Activated naive CD4-positive, alpha-beta T cell treated with anti-CD3 and anti-CD28 coated beads, Interleukin-2, amount 50 U/mL, for 72 hours (primary cell): Measurements from ENCODE around the gene TCF25. TPM values are rescaled to one million over a fixed set of nuclear protein-coding genes. Genes with fewer than 3 reads are reported as not detected.

ENCODE experiments used
- ATAC-seq, 2 donors: fragments of 150-1000 bp; cut with Tn5 transposase; 2 replicates each; pipeline ENCODE4 v1.10.0; 2021; ENCODE audit warnings: mild to moderate bottlenecking in 2 of 2, moderate library complexity in 2 of 2
- DNase-seq, 2 donors: peaks; one replicate each; pipeline ENCODE4 v3.0.0; 2021 to 2022; ENCODE audit warnings: low spot score in 2 of 2
- H3K27ac Mint-ChIP-seq, 2 donors: one replicate each; pipeline ENCODE4 v1.8.0; 2022; ENCODE audit warnings: mild to moderate bottlenecking in 2 of 2, mixed read lengths in 2 of 2
- H3K36me3 Mint-ChIP-seq, 2 donors: one replicate each; pipeline ENCODE4 v1.8.0; 2022; ENCODE audit warnings: mixed read lengths in 2 of 2
- H3K9me3 Mint-ChIP-seq, 2 donors: one replicate each; pipeline ENCODE4 v1.8.0; 2022; ENCODE audit warnings: mixed read lengths in 2 of 2
- total RNA-seq, 2 donors: library from RNA; stranded (reverse); gene quantifications; one replicate each; pipeline ENCODE4 v1.2.3, GENCODE V29; 2022

TCF25 gene
- total RNA-seq, 2 donors from 2014 or later = 167 to 235 TPM

GRCh38 chr16:89892055-89892630 lies 18.8 kb downstream of the TCF25 start:
- Mint-ChIP-seq H3K36me3 (peaks cover 0 to 9% of the 10 kb centered on the region in 2 donors), H3K27ac (peak overlapping the region in 1 of 2 donors; percentile 65), H3K9me3 (no peaks in the 10 kb centered on the region)
- no peak for ATAC-seq
- DNase-seq = no peak

- H3K9me3 Mint-ChIP-seq = no peaks in the 10 kb centered on the region
- H3K36me3 Mint-ChIP-seq = peaks cover 0 to 4% of the 10 kb centered on the region in 2 donors
- DNase-seq (no peak), ATAC-seq (no peak)
- no peak overlapping the region for H3K27ac Mint-ChIP-seq
Measured at GRCh38 chr16:89892635-89893034, 19.2 kb downstream of the TCF25 start.

- no peak overlapping the region for H3K27ac Mint-ChIP-seq
- H3K36me3 Mint-ChIP-seq = peaks cover 0 to 4% of the 10 kb centered on the region in 2 donors
- no peak for DNase-seq
- no peaks in the 10 kb centered on the region for H3K9me3 Mint-ChIP-seq
- ATAC-seq = no peak
Measured at GRCh38 chr16:89893642-89894548, 20.5 kb downstream of the TCF25 start.

- ATAC-seq = no peak
- no peaks in the 10 kb centered on the region for H3K9me3 Mint-ChIP-seq
- no peak overlapping the region for H3K27ac Mint-ChIP-seq
- H3K36me3 Mint-ChIP-seq = peaks cover 0 to 6% of the 10 kb centered on the region in 2 donors
- DNase-seq = no peak
Measured at GRCh38 chr16:89895482-89896250, 22.3 kb downstream of the TCF25 start.

GRCh38 chr16:89897204-89897603 lies 23.8 kb downstream of the TCF25 start:
- DNase-seq (no peak), ATAC-seq (no peak)
- Mint-ChIP-seq H3K9me3 (no peaks in the 10 kb centered on the region), H3K27ac (no peak overlapping the region), H3K36me3 (peaks cover 0 to 6% of the 10 kb centered on the region in 2 donors)

GRCh38 chr16:89898201-89898967 lies 25.0 kb downstream of the TCF25 start:
- DNase-seq (no peak), ATAC-seq (no peak)
- Mint-ChIP-seq H3K36me3 (peaks cover 0 to 6% of the 10 kb centered on the region in 2 donors), H3K27ac (peak overlapping the region; percentile 57), H3K9me3 (no peaks in the 10 kb centered on the region)

GRCh38 chr16:89899879-89900481 lies 26.6 kb downstream of the TCF25 start:
- Mint-ChIP-seq H3K9me3 (no peaks in the 10 kb centered on the region), H3K27ac (peak overlapping the region in 1 of 2 donors; percentile 65), H3K36me3 (peaks cover 0 to 6% of the 10 kb centered on the region in 2 donors)
- no peak for ATAC-seq
- no peak for DNase-seq

GRCh38 chr16:89900885-89901284 lies 27.5 kb downstream of the TCF25 start:
- no peak for DNase-seq
- ATAC-seq = no peak
- Mint-ChIP-seq H3K9me3 (no peaks in the 10 kb centered on the region), H3K27ac (peak overlapping the region in 1 of 2 donors; percentile 60), H3K36me3 (peaks cover under 1 to 6% of the 10 kb centered on the region in 2 donors)

GRCh38 chr16:89902980-89903379 lies 29.6 kb downstream of the TCF25 start:
- H3K27ac Mint-ChIP-seq = no peak overlapping the region
- DNase-seq = no peak
- H3K36me3 Mint-ChIP-seq = peaks cover 6 to 12% of the 10 kb centered on the region in 2 donors
- no peaks in the 10 kb centered on the region for H3K9me3 Mint-ChIP-seq
- ATAC-seq = no peak

GRCh38 chr16:89903908-89904515 lies 30.6 kb downstream of the TCF25 start:
- no peak for DNase-seq
- ATAC-seq = no peak
- Mint-ChIP-seq H3K36me3 (peaks cover 1 to 12% of the 10 kb centered on the region in 2 donors), H3K9me3 (no peaks in the 10 kb centered on the region), H3K27ac (no peak overlapping the region)

GRCh38 chr16:89904606-89905510 lies 31.5 kb downstream of the TCF25 start:
- Mint-ChIP-seq H3K9me3 (no peaks in the 10 kb centered on the region), H3K27ac (no peak overlapping the region), H3K36me3 (peaks cover 0 to 12% of the 10 kb centered on the region in 2 donors)
- DNase-seq (no peak), ATAC-seq (no peak)

- Mint-ChIP-seq H3K36me3 (peaks cover 0 to 12% of the 10 kb centered on the region in 2 donors), H3K27ac (no peak overlapping the region), H3K9me3 (no peaks in the 10 kb centered on the region)
- DNase-seq (no peak), ATAC-seq (no peak)
Measured at GRCh38 chr16:89905511-89906139, 32.2 kb downstream of the TCF25 start.

GRCh38 chr16:89906140-89907025 lies 33.0 kb downstream of the TCF25 start:
- ATAC-seq (no peak), DNase-seq (no peak)
- Mint-ChIP-seq H3K9me3 (no peaks in the 10 kb centered on the region), H3K36me3 (peaks cover 0 to 15% of the 10 kb centered on the region in 2 donors), H3K27ac (no peak overlapping the region)
